Keratinocyte (primary cell): ENCODE results near the gene FMO1.

Source experiments
- EZH2 ChIP-seq: IDR thresholded peaks from one replicate; pipeline ENCODE4 v1.6.1; 2012; ENCODE audit warnings: inconsistent platforms, mild to moderate bottlenecking, low read length, moderate library complexity
- TF ChIP-seq, protein P1 (sequence below), 3 experiments: IDR thresholded peaks in 1 of 3; conservative IDR thresholded peaks in 1 of 3; optimal IDR thresholded peaks in 1 of 3; 2 replicates in 2 of 3; 3 replicates in 1 of 3; pipeline versions ENCODE3 to v1.5.1; 2011; ENCODE audit warnings: low read length in 3 of 3, mild to moderate bottlenecking in 3 of 3, moderate library complexity in 2 of 3, control low read depth in 1 of 3, inconsistent platforms in 1 of 3; ENCODE audit not compliant: insufficient read depth in 2 of 3; ENCODE audit errors: extremely low read depth in 1 of 3

DNA sequence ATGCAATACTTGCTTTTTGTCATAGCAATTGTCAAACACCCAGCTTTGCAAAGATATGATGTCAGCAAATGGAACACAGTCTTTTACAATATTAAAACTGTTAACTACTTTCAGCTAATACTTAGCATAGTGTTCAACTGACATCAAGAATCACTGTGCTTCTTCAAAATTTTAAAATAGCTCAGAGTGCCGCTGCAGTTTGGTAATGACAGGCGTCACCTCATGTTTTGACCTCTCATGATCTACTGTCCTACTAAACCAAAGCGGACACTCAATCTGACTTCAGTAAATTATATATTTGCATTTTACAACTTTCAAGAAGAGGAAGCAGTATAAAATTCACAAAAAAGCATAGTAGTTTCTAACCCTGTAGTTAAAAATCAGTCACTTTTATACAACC is 2.0 kb downstream of the FMO1 start:
- TF ChIP-seq, protein P1, sequence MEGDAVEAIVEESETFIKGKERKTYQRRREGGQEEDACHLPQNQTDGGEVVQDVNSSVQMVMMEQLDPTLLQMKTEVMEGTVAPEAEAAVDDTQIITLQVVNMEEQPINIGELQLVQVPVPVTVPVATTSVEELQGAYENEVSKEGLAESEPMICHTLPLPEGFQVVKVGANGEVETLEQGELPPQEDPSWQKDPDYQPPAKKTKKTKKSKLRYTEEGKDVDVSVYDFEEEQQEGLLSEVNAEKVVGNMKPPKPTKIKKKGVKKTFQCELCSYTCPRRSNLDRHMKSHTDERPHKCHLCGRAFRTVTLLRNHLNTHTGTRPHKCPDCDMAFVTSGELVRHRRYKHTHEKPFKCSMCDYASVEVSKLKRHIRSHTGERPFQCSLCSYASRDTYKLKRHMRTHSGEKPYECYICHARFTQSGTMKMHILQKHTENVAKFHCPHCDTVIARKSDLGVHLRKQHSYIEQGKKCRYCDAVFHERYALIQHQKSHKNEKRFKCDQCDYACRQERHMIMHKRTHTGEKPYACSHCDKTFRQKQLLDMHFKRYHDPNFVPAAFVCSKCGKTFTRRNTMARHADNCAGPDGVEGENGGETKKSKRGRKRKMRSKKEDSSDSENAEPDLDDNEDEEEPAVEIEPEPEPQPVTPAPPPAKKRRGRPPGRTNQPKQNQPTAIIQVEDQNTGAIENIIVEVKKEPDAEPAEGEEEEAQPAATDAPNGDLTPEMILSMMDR (optimal IDR thresholded peaks at IDR 0.05 in 1 of 3, IDR thresholded peaks at IDR 0.05 in 1 of 3, conservative IDR thresholded peaks at IDR 0.05 in 1 of 3; ENCODE audit: extremely low read depth in 1 of 3, insufficient read depth in 2 of 3, low read length in 3 of 3) = no peak
- no peak for TF ChIP-seq EZH2
